GM19240 (cell line): ENCODE results near the gene TP73.

Experiments used
- DNase-seq: peaks from one replicate; pipeline ENCODE4 v3.0.0; 2011; ENCODE audit warnings: low spot score; ENCODE audit not compliant: insufficient read length

The TP73 gene

GRCh38 chr1:3671371-3672180, 19.3 kb downstream of the TP73 start:
- DNase-seq, result no peak

GRCh38 chr1:3672231-3672970, 20.1 kb downstream of the TP73 start:
- no peak for DNase-seq

GRCh38 chr1:3672971-3673361, 20.6 kb downstream of the TP73 start:
- no peak for DNase-seq

GRCh38 chr1:3673381-3674099, 21.2 kb downstream of the TP73 start:
- DNase-seq, result no peak

- DNase-seq, result no peak
Measured at GRCh38 chr1:3674100-3675094, 22.1 kb downstream of the TP73 start.

GRCh38 chr1:3675436-3675835, 23.1 kb downstream of the TP73 start:
- no peak for DNase-seq

GRCh38 chr1:3676581-3677470, 24.5 kb downstream of the TP73 start:
- DNase-seq, result peak; percentile 67

GRCh38 chr1:3677484-3677883, 25.2 kb downstream of the TP73 start:
- no peak for DNase-seq

- no peak for DNase-seq
Measured at GRCh38 chr1:3678361-3679097, 26.2 kb downstream of the TP73 start.

- DNase-seq, result no peak
Measured at GRCh38 chr1:3679098-3679555, 26.8 kb downstream of the TP73 start.

GRCh38 chr1:3679799-3680453, 27.6 kb downstream of the TP73 start:
- no peak for DNase-seq

GRCh38 chr1:3680488-3681230, 28.3 kb downstream of the TP73 start:
- no peak for DNase-seq

GRCh38 chr1:3681231-3681897, 29.0 kb downstream of the TP73 start:
- no peak for DNase-seq

GRCh38 chr1:3681898-3682806, 29.8 kb downstream of the TP73 start:
- DNase-seq, result no peak

- no peak for DNase-seq
Measured at GRCh38 chr1:3683197-3683596, 30.9 kb downstream of the TP73 start.

GRCh38 chr1:3683992-3684391, 31.7 kb downstream of the TP73 start:
- no peak for DNase-seq
